B cell (primary cell): Measurements from ENCODE around the gene DTNBP1. TPM values are rescaled to one million over a fixed set of nuclear protein-coding genes. Genes with fewer than 3 reads are reported as not detected.

Experiments used
- ATAC-seq: fragments of 200-7000 bp; cut with Tn5 transposase; one replicate; pipeline ENCODE4 v1.10.0; 2021; ENCODE audit warnings: low read depth, mild to moderate bottlenecking, moderate number of reproducible peaks, moderate library complexity
- CTCF ChIA-PET: fragments of 350-600 bp; sonication (Branson Sonifier 250); formaldehyde crosslinking; loops from one replicate; lab custom pipeline; 2021; ENCODE audit warnings: antibody characterized with exemption, inconsistent platforms; lab: Charles Lee
- POLR2A ChIA-PET: fragments of 350-600 bp; sonication (Branson Sonifier 250); formaldehyde crosslinking; loops from one replicate; lab custom pipeline; 2021; ENCODE audit warnings: antibody characterized with exemption; lab: Charles Lee
- DNase-seq: peaks from one replicate; pipeline ENCODE4 v3.0.0; 2013
- H2AFZ ChIP-seq: 2 replicates; pipeline ENCODE4 v1.6.1; 2012; ENCODE audit warnings: mild to moderate bottlenecking, low read depth, low read length; ENCODE audit not compliant: insufficient read depth, poor library complexity, severe bottlenecking
- H3K27ac ChIP-seq, 2 donors: 1 replicate in 1 of 2; 2 replicates in 1 of 2; pipeline ENCODE4 v1.5.1; 2012 to 2013; ENCODE audit warnings: low read length in 2 of 2, mild to moderate bottlenecking in 2 of 2, moderate library complexity in 1 of 2
- H3K27me3 ChIP-seq, 4 experiments: fragments of 200-600 bp in 1 of 4; sonication (generic) in 1 of 4; replicated peaks in 1 of 4; 1 replicate in 2 of 4; 2 replicates in 2 of 4; pipeline versions ENCODE4 v1.6.1 to v1.7.0; 2013 to 2016; ENCODE audit warnings: low read length in 3 of 4, mild to moderate bottlenecking in 2 of 4, mixed read lengths in 1 of 4, moderate library complexity in 1 of 4; ENCODE audit not compliant: insufficient read depth in 4 of 4, control insufficient read depth in 3 of 4; ENCODE audit errors: control extremely low read depth in 1 of 4
- H3K36me3 ChIP-seq, 2 experiments: replicated peaks in 1 of 2; 1 replicate in 1 of 2; 2 replicates in 1 of 2; pipeline versions ENCODE4 v1.6.1 to v1.7.1; 2013; ENCODE audit warnings: low read length in 1 of 2; ENCODE audit not compliant: insufficient read depth in 2 of 2, control insufficient read depth in 1 of 2; ENCODE audit errors: control extremely low read depth in 1 of 2, extremely low read depth in 1 of 2
- H3K4me1 ChIP-seq, 2 donors: fragments of 200-600 bp in 1 of 2; sonication (generic) in 1 of 2; 1 replicate in 1 of 2; 2 replicates in 1 of 2; pipeline versions ENCODE4 v1.5.1 to v1.6.1; 2013 to 2017; ENCODE audit warnings: low read length in 2 of 2; ENCODE audit not compliant: control insufficient read depth in 2 of 2, insufficient read depth in 2 of 2
- H3K4me2 ChIP-seq: replicated peaks from 2 replicates; pipeline ENCODE3; 2012; ENCODE audit warnings: mild to moderate bottlenecking, low read depth, low read length; ENCODE audit not compliant: poor library complexity, severe bottlenecking
- H3K4me3 ChIP-seq, 5 experiments: fragments of 200-600 bp in 1 of 5; sonication (generic) in 1 of 5; 1 replicate in 3 of 5; 2 replicates in 2 of 5; pipeline versions ENCODE4 v1.5.1 to v1.7.0; 2011 to 2016; ENCODE audit warnings: low read length in 4 of 5, mild to moderate bottlenecking in 4 of 5, low read depth in 2 of 5, control low read depth in 1 of 5, moderate library complexity in 1 of 5; ENCODE audit not compliant: insufficient read depth in 1 of 5; ENCODE audit errors: control extremely low read depth in 1 of 5, extremely low read depth in 1 of 5
- H3K79me2 ChIP-seq: fragments of 200-600 bp; sonication (generic); one replicate; pipeline ENCODE4 v1.6.0; 2016; ENCODE audit warnings: low read length; ENCODE audit not compliant: control insufficient read depth, insufficient read depth
- H3K9ac ChIP-seq: fragments of 200-600 bp; sonication (generic); 2 replicates; pipeline ENCODE4 v1.6.1; 2017; ENCODE audit warnings: mild to moderate bottlenecking, low read length, moderate library complexity
- H3K9me3 ChIP-seq, 3 donors: one replicate each; pipeline versions ENCODE4 v1.6.1 to v1.7.1; 2013; ENCODE audit warnings: low read length in 2 of 3; ENCODE audit not compliant: control insufficient read depth in 2 of 3, insufficient read depth in 1 of 3; ENCODE audit errors: control extremely low read depth in 1 of 3
- H4K20me1 ChIP-seq: 2 replicates; pipeline ENCODE4 v1.6.0; 2012; ENCODE audit warnings: mild to moderate bottlenecking, low read length; ENCODE audit not compliant: insufficient read depth, control insufficient read depth, poor library complexity, severe bottlenecking
- H3K27ac Mint-ChIP-seq: one replicate; pipeline ENCODE4 v1.8.0; 2021; ENCODE audit warnings: mixed read lengths
- H3K27me3 Mint-ChIP-seq: one replicate; pipeline ENCODE4 v1.8.0; 2021; ENCODE audit warnings: mixed read lengths
- H3K4me1 Mint-ChIP-seq: one replicate; pipeline ENCODE4 v1.8.0; 2021; ENCODE audit warnings: mixed read lengths
- H3K4me3 Mint-ChIP-seq: one replicate; pipeline ENCODE4 v1.8.0; 2021; ENCODE audit warnings: mixed read lengths
- H3K9me3 Mint-ChIP-seq: one replicate; pipeline ENCODE4 v1.8.0; 2022; ENCODE audit warnings: mixed read lengths; ENCODE audit not compliant: insufficient read depth
- CTCF ChIP-seq: fragments of 200-600 bp; IDR thresholded peaks from one replicate; pipeline ENCODE4 v1.8.0; 2022; ENCODE audit warnings: antibody characterized with exemption, mild to moderate bottlenecking
- EZH2 ChIP-seq: IDR thresholded peaks from 2 replicates; pipeline ENCODE4 v1.6.1; 2012; ENCODE audit warnings: borderline replicate concordance, low read depth, mild to moderate bottlenecking, moderate library complexity, low read length; ENCODE audit not compliant: insufficient read depth, poor library complexity, severe bottlenecking
- WGBS: methylation state at CpG from one replicate; pipeline ENCODE4 v1.1.5; 2013; ENCODE audit warnings: missing lambda C conversion rate; ENCODE audit not compliant: insufficient coverage; 5-methylcytosine and 5-hydroxymethylcytosine counted together
- intact Hi-C: fragments of 100-400 bp; cut with micrococcal nuclease; formaldehyde crosslinking; loops from one replicate; pipeline ENCODE4 v1.10.0; 2022
- polyA plus RNA-seq: library from polyadenylated mRNA; depleted of rRNA; stranded (reverse); fragments of >200 nt; gene quantifications from 2 replicates; pipeline ENCODE4 v1.2.3, GENCODE V29; 2012
- total RNA-seq, 2 donors: library from RNA; stranded (reverse); fragments of 120-200 nt in 1 of 2; gene quantifications; 1 replicate in 1 of 2; 2 replicates in 1 of 2; pipeline versions ENCODE4 v1.2.3 to v1.2.4, GENCODE V29; 2013 to 2022

Gene DTNBP1
- total and polyA plus RNA-seq, 2 donors (not counting 1 experiment from before 2014, with no cell fraction given) = 31.4 to 73.0 TPM

- H3K4me1 ChIP-seq = no peaks in the 10 kb centered on the region
- H3K27me3 Mint-ChIP-seq = peaks cover 5% of the 10 kb centered on the region
- TF ChIP-seq EZH2 (no peak), CTCF (no peak)
- ATAC-seq (no peak), DNase-seq (no peak)
- no peaks in the 10 kb centered on the region for H3K4me1 Mint-ChIP-seq
- no peaks in the 10 kb centered on the region for H3K9me3 ChIP-seq
- ChIA-PET CTCF (interaction anchor here (0.6 to 1.4 kb wide), 2 partner anchors 10 to 513 kb away, joined by 3 read pairs; no protein-coding TSS in a partner anchor), POLR2A (no interaction called here)
- H4K20me1 ChIP-seq = no peaks in the 10 kb centered on the region
- intact Hi-C loops = no loop called here
- no peak overlapping the region for H3K4me3 ChIP-seq
- no peaks in the 10 kb centered on the region for H3K9me3 Mint-ChIP-seq
- no peak overlapping the region for H3K4me2 ChIP-seq
- H2AFZ ChIP-seq = no peak overlapping the region
- 82% methylated on average over 5 of the region's 9 CpGs for WGBS
- no peak overlapping the region for H3K27ac ChIP-seq
- H3K9ac ChIP-seq = no peak overlapping the region
- H3K27me3 ChIP-seq = peaks cover 0 to 4% (median 0%) of the 10 kb centered on the region in 4 experiments
- H3K27ac Mint-ChIP-seq = no peak overlapping the region
- no peak overlapping the region for H3K4me3 Mint-ChIP-seq
- H3K79me2 ChIP-seq = no peaks in the 10 kb centered on the region
- no peaks in the 10 kb centered on the region for H3K36me3 ChIP-seq
Measured at GRCh38 chr6:15674690-15675386, 12.0 kb upstream of the DTNBP1 start.

GRCh38 chr6:15673666-15674065, 10.8 kb upstream of the DTNBP1 start:
- ChIA-PET CTCF (interaction anchor here (1.3 kb wide), 1 partner anchor 18 kb away, joined by 5 read pairs; no protein-coding TSS in a partner anchor), POLR2A (no interaction called here)
- Histone ChIP-seq H3K4me2 (no peak overlapping the region), H3K27ac (no peak overlapping the region), H3K4me3 (no peak overlapping the region), H3K9ac (no peak overlapping the region), H3K36me3 (no peaks in the 10 kb centered on the region), H3K4me1 (no peaks in the 10 kb centered on the region), H3K27me3 (peaks cover 0 to 4% (median 0%) of the 10 kb centered on the region in 4 experiments), H4K20me1 (no peaks in the 10 kb centered on the region), H3K9me3 (no peaks in the 10 kb centered on the region), H2AFZ (no peak overlapping the region), H3K79me2 (no peaks in the 10 kb centered on the region)
- no peak for ATAC-seq
- Mint-ChIP-seq H3K27me3 (peaks cover 5% of the 10 kb centered on the region), H3K9me3 (no peaks in the 10 kb centered on the region), H3K4me3 (no peak overlapping the region), H3K4me1 (no peaks in the 10 kb centered on the region), H3K27ac (no peak overlapping the region)
- DNase-seq = no peak
- intact Hi-C loops = no loop called here
- TF ChIP-seq CTCF (no peak), EZH2 (no peak)
- WGBS = 100% methylated on average over 2 of the region's 3 CpGs
